Stimulated activated CD4-positive, alpha-beta T cell treated with anti-CD3 and anti-CD28 coated beads, Interleukin-2, amount 100 ng/mL, for 24 hours (primary cell): ENCODE data around the gene MED1.
"Not testable (repeated sequence)": the region's sequence is repeated elsewhere in the genome, so short reads cannot be mapped to it uniquely, and the experiment has no call there.

Experiments
- DNase-seq, 2 donors: peaks; one replicate each; pipeline ENCODE4 v3.0.0-alpha.2; 2020

Gene MED1

GRCh38 chr17:39450847-39451581 is at the start of gene MED1:
Gene MED1, minus strand, starts transcription at chr17:39451263. Its CDS starts 201 bp downstream, at chr17:39451062.
- peak; percentile 88 to 91 for DNase-seq

GRCh38 chr17:39496921-39497320 is 45.9 kb upstream of the MED1 start:
- not testable (repeated sequence) for DNase-seq

GRCh38 chr17:39487946-39488345 is 36.9 kb upstream of the MED1 start:
- no peak for DNase-seq

- not testable (repeated sequence) for DNase-seq
These were observed 36.4 kb upstream of the MED1 start for GRCh38 chr17:39487490-39487889.

GRCh38 chr17:39486242-39486641 is 35.2 kb upstream of the MED1 start:
- DNase-seq: no peak

- DNase-seq: no peak
These were observed 34.5 kb upstream of the MED1 start for GRCh38 chr17:39485555-39485954.

- no peak for DNase-seq
These were observed 33.1 kb upstream of the MED1 start for GRCh38 chr17:39484178-39484577.

- DNase-seq: no peak
These were observed 32.4 kb upstream of the MED1 start for GRCh38 chr17:39483506-39483905.

- DNase-seq: not testable (repeated sequence)
These were observed 28.6 kb upstream of the MED1 start for GRCh38 chr17:39479631-39480030.

- no peak for DNase-seq
These were observed 22.2 kb upstream of the MED1 start for GRCh38 chr17:39473310-39473709.

- not testable (repeated sequence) for DNase-seq
These were observed 17.5 kb upstream of the MED1 start for GRCh38 chr17:39468610-39469009.

GRCh38 chr17:39464639-39465181 is 13.6 kb upstream of the MED1 start:
- DNase-seq: not testable (repeated sequence)

GRCh38 chr17:39462631-39463375 is 11.7 kb upstream of the MED1 start:
- DNase-seq: no peak

- DNase-seq: no peak
These were observed 11.0 kb upstream of the MED1 start for GRCh38 chr17:39461926-39462569.

GRCh38 chr17:39461113-39461925 is 10.3 kb upstream of the MED1 start, which contains the start of gene CDK12:
Gene CDK12, plus strand, starts transcription at chr17:39461486. Its CDS starts 586 bp downstream, at chr17:39462072.
- peak; percentile 92 to 94 for DNase-seq

- DNase-seq: no peak
These were observed 4.9 kb upstream of the MED1 start for GRCh38 chr17:39455919-39456318.

- DNase-seq: no peak
These were observed 1.0 kb downstream of the MED1 start for GRCh38 chr17:39450051-39450450.

GRCh38 chr17:39447561-39447960 is 3.5 kb downstream of the MED1 start:
- DNase-seq: no peak

GRCh38 chr17:39443326-39443725 is 7.7 kb downstream of the MED1 start:
- DNase-seq: no peak

GRCh38 chr17:39439868-39440267 is 11.2 kb downstream of the MED1 start:
- DNase-seq: not testable (repeated sequence)

GRCh38 chr17:39429600-39429999 is 21.5 kb downstream of the MED1 start:
- no peak for DNase-seq

- DNase-seq: no peak
These were observed 34.9 kb downstream of the MED1 start for GRCh38 chr17:39416141-39416540.
